ENCODE measurements around the gene PNMA6E. TPM values are rescaled to one million over a fixed set of nuclear protein-coding genes. Genes with fewer than 3 reads are reported as not detected.

Gene PNMA6E
- total RNA-seq, 6 experiments from 2014 or later, result not detected

GRCh38 chrX:153361781-153362397 lies 39.3 kb downstream of the PNMA6E start:
- no peak overlapping the region for H3K4me3 ChIP-seq
- DNase-seq (no peak), ATAC-seq (peak in 2 of 4 donors; percentile 26 to 53)
- H3K36me3 ChIP-seq, result no peaks in the 10 kb centered on the region
- intact Hi-C loops (cut with DNase I), result no loop called here
- H3K27ac ChIP-seq, result no peak overlapping the region
- WGBS (ENCODE audit: insufficient coverage, low coverage, low lambda C conversion rate, missing lambda C conversion rate), result 14% methylated on average over 2 of the region's 2 CpGs
- H3K27me3 ChIP-seq, result no peaks in the 10 kb centered on the region
- no peaks in the 10 kb centered on the region for H3K9me3 ChIP-seq
- TF ChIP-seq CTCF (IDR thresholded peaks at IDR 0.05) (no peak), POLR2A (IDR thresholded peaks at IDR 0.05) (no peak)
- no peaks in the 10 kb centered on the region for H3K4me1 ChIP-seq

- Histone ChIP-seq H3K36me3 (no peaks in the 10 kb centered on the region), H3K27me3 (no peaks in the 10 kb centered on the region), H3K4me3 (no peak overlapping the region), H3K4me1 (no peaks in the 10 kb centered on the region), H3K9me3 (no peaks in the 10 kb centered on the region), H3K27ac (no peak overlapping the region)
- intact Hi-C loops (cut with DNase I), result no loop called here
- no peak for DNase-seq
- WGBS (ENCODE audit: insufficient coverage, low coverage, low lambda C conversion rate, missing lambda C conversion rate), result 20% methylated on average over 1 of the region's 1 CpG
- TF ChIP-seq CTCF (IDR thresholded peaks at IDR 0.05), result no peak
- no peak for TF ChIP-seq POLR2A (IDR thresholded peaks at IDR 0.05)
- no peak for ATAC-seq
These were observed 43.3 kb downstream of the PNMA6E start for GRCh38 chrX:153357877-153358276.

GRCh38 chrX:153353416-153353815 lies 47.7 kb downstream of the PNMA6E start:
- Histone ChIP-seq H3K27me3 (no peaks in the 10 kb centered on the region), H3K27ac (no peak overlapping the region), H3K4me1 (no peaks in the 10 kb centered on the region), H3K9me3 (no peaks in the 10 kb centered on the region), H3K36me3 (no peaks in the 10 kb centered on the region), H3K4me3 (no peak overlapping the region)
- peak in 3 of 4 donors; percentile 21 to 55 (median 42) for ATAC-seq
- WGBS (ENCODE audit: insufficient coverage, low coverage, low lambda C conversion rate, missing lambda C conversion rate), result 84% methylated on average over 5 of the region's 12 CpGs
- no peak for DNase-seq
- intact Hi-C loops (cut with DNase I), result no loop called here
- TF ChIP-seq POLR2A (IDR thresholded peaks at IDR 0.05) (no peak), CTCF (IDR thresholded peaks at IDR 0.05) (no peak)

- 61% methylated on average over 3 of the region's 3 CpGs for WGBS (ENCODE audit: insufficient coverage, low coverage, low lambda C conversion rate, missing lambda C conversion rate)
- intact Hi-C loops (cut with DNase I), result no loop called here
These were observed 48.3 kb downstream of the PNMA6E start for GRCh38 chrX:153352858-153353257.

More at GRCh38 chrX:153352858-153353257, 48.3 kb downstream of the PNMA6E start:
- Histone ChIP-seq H3K4me3 (no peak overlapping the region), H3K9me3 (no peaks in the 10 kb centered on the region), H3K4me1 (no peaks in the 10 kb centered on the region), H3K27ac (no peak overlapping the region), H3K27me3 (no peaks in the 10 kb centered on the region), H3K36me3 (peaks cover 0 to 1% (median 0%) of the 10 kb centered on the region in 4 donors)
- ATAC-seq (no peak), DNase-seq (no peak)
- TF ChIP-seq POLR2A (IDR thresholded peaks at IDR 0.05) (no peak), CTCF (IDR thresholded peaks at IDR 0.05) (no peak)
